ENCODE data around the gene ANKLE2. TPM values are rescaled to one million over a fixed set of nuclear protein-coding genes. Genes with fewer than 3 reads are reported as not detected.

The ANKLE2 gene
- total RNA-seq, 2 donors from 2014 or later = 78.0 to 104 TPM

GRCh38 chr12:132803888-132804287, 42.3 kb upstream of the ANKLE2 start:
- no peak overlapping the region for H3K4me3 ChIP-seq
- no peaks in the 10 kb centered on the region for H3K9me3 ChIP-seq
- no peak overlapping the region for H3K27ac ChIP-seq
- ATAC-seq (ENCODE audit: insufficient number of reproducible peaks, low FRiP score, low read depth) = no peak
- H3K4me1 ChIP-seq (ENCODE audit: control insufficient read depth in 1 of 2, low read depth in 2 of 2) = no peaks in the 10 kb centered on the region
- no peaks in the 10 kb centered on the region for H3K27me3 ChIP-seq (replicated peaks; ENCODE audit: insufficient read depth)
- no peak for DNase-seq (ENCODE audit: low spot score)
- TF ChIP-seq CTCF (IDR thresholded peaks at IDR 0.05) = no peak
- H3K36me3 ChIP-seq = peaks cover 80% of the 10 kb centered on the region

GRCh38 chr12:132803125-132803524, 41.5 kb upstream of the ANKLE2 start:
- no peak for DNase-seq (ENCODE audit: low spot score)
- H3K27ac ChIP-seq = no peak overlapping the region
- H3K9me3 ChIP-seq = no peaks in the 10 kb centered on the region
- no peak for ATAC-seq (ENCODE audit: insufficient number of reproducible peaks, low FRiP score, low read depth)
- H3K27me3 ChIP-seq (replicated peaks; ENCODE audit: insufficient read depth) = no peaks in the 10 kb centered on the region
- no peak overlapping the region for H3K4me3 ChIP-seq
- H3K36me3 ChIP-seq = peaks cover 79% of the 10 kb centered on the region
- TF ChIP-seq CTCF (IDR thresholded peaks at IDR 0.05) = no peak
- H3K4me1 ChIP-seq (ENCODE audit: control insufficient read depth in 1 of 2, low read depth in 2 of 2) = no peaks in the 10 kb centered on the region

- Histone ChIP-seq H3K4me3 (no peak overlapping the region), H3K4me1 (ENCODE audit: control insufficient read depth in 1 of 2, low read depth in 2 of 2) (no peaks in the 10 kb centered on the region), H3K27ac (no peak overlapping the region), H3K27me3 (replicated peaks; ENCODE audit: insufficient read depth) (no peaks in the 10 kb centered on the region), H3K9me3 (no peaks in the 10 kb centered on the region), H3K36me3 (peaks cover 82% of the 10 kb centered on the region)
- ATAC-seq (ENCODE audit: insufficient number of reproducible peaks, low FRiP score, low read depth) = no peak
- DNase-seq (ENCODE audit: low spot score) = no peak
- TF ChIP-seq CTCF (IDR thresholded peaks at IDR 0.05) = no peak
Measured at GRCh38 chr12:132801741-132802140, 40.1 kb upstream of the ANKLE2 start.

- DNase-seq (ENCODE audit: low spot score) (no peak), ATAC-seq (ENCODE audit: insufficient number of reproducible peaks, low FRiP score, low read depth) (no peak)
- H3K4me3 ChIP-seq = no peak overlapping the region
- H3K9me3 ChIP-seq = no peaks in the 10 kb centered on the region
- no peaks in the 10 kb centered on the region for H3K27me3 ChIP-seq (replicated peaks; ENCODE audit: insufficient read depth)
- TF ChIP-seq CTCF (IDR thresholded peaks at IDR 0.05) = no peak
- H3K27ac ChIP-seq = no peak overlapping the region
- H3K36me3 ChIP-seq = peaks cover 85% of the 10 kb centered on the region
- no peaks in the 10 kb centered on the region for H3K4me1 ChIP-seq (ENCODE audit: control insufficient read depth in 1 of 2, low read depth in 2 of 2)
Measured at GRCh38 chr12:132798836-132799235, 37.2 kb upstream of the ANKLE2 start.

- no peaks in the 10 kb centered on the region for H3K9me3 ChIP-seq
- H3K27me3 ChIP-seq (replicated peaks; ENCODE audit: insufficient read depth) = no peaks in the 10 kb centered on the region
- TF ChIP-seq CTCF (IDR thresholded peaks at IDR 0.05) = no peak
- no peak overlapping the region for H3K4me3 ChIP-seq
- no peak overlapping the region for H3K27ac ChIP-seq
- ATAC-seq (ENCODE audit: insufficient number of reproducible peaks, low FRiP score, low read depth) (no peak), DNase-seq (ENCODE audit: low spot score) (no peak)
- peaks cover 80% of the 10 kb centered on the region for H3K36me3 ChIP-seq
- H3K4me1 ChIP-seq (ENCODE audit: control insufficient read depth in 1 of 2, low read depth in 2 of 2) = no peaks in the 10 kb centered on the region
Measured at GRCh38 chr12:132797820-132798570, 36.4 kb upstream of the ANKLE2 start.
